HG02840 (cell line): ENCODE data around the gene CES2.

Experiments
- ATAC-seq: cut with Tn5 transposase; IDR thresholded peaks from one replicate; pipeline ENCODE4 v1.9.1; 2021; ENCODE audit warnings: mild to moderate bottlenecking, moderate library complexity, moderate number of reproducible peaks; ENCODE audit not compliant: unreplicated experiment, low FRiP score

CES2 gene

DNA sequence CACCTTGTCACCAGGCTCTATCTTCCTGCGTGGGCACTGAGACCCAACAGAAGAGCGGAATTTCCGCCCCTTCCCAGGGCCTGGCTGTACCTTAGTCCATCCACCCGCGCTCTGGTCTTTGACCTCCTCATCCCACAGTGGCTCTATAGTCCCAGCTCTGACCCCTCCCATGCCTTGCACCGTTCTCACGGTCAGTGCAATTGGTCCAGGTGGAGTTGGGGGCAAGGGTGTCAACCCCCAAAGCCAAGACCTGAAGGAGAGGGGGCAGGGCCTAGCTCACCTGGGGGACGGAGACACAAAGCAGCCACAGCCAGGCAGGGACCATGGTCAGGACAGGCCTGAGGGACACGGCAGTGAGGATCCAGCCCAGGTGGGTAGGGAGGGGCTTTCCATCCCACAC is 17.6 kb upstream of the CES2 start:
- no peak for ATAC-seq

DNA sequence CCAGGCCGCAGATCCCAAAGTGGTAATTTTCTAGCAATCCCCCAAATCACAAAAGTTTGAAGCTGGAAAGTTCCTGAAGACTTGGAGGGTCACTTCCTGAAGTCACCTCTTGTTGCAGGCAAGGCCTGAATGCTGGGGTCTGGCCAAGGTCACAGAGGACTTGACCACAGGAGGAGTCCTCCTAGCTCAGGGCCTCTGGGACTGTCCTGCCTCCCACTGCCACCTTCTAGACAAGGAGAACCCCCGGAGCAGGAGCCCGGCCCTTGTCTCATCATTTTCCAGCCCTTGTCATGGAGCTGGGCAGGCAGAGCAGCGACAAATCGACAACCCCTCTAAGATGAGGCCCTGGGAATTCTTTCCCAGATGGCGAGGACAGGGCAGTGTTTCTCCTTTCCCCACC is 17.0 kb upstream of the CES2 start:
- no peak for ATAC-seq

DNA sequence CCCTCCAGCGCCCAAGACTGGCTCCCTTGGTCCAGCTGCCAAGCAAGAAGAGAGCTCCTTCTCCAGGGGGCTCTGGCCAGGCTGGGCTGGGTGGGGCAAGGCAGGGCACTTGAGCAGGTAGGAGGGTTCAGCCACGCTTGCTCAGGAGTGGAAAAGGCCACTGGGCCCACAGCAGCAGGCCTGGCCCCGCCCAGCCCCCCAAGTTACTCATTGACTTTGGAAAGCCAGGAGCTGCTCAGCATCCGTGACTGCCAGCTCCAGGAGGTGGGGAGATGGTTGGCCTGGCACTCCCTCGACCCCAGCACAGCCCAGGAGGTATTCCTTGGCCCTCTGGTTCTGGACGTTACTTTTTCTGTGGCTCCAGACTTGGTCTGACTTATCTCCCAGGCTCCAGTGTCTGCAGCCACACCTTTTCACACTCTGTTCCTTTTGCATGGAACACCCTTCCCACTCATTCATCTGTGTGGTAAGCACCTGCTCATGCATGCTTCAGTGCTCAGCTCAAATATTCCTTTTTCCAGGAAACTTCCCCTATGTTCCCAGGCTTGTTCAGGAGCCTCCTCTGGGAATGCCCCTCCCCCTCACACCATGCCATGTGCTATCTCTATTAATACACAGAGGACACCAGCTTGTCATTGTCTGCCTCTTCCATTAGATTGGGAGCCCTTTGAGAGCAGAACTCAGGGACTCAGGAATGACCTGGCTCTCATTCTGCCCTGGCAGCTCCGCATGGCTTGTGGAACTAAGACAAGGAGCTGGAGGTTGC is 16.3 kb upstream of the CES2 start, which contains the start of gene CDH16:
Gene CDH16, minus strand, starts transcription at position 83 of the 766 bp plus-strand sequence. CDS start 820 bp downstream, outside the sequence.
- no peak for ATAC-seq

DNA sequence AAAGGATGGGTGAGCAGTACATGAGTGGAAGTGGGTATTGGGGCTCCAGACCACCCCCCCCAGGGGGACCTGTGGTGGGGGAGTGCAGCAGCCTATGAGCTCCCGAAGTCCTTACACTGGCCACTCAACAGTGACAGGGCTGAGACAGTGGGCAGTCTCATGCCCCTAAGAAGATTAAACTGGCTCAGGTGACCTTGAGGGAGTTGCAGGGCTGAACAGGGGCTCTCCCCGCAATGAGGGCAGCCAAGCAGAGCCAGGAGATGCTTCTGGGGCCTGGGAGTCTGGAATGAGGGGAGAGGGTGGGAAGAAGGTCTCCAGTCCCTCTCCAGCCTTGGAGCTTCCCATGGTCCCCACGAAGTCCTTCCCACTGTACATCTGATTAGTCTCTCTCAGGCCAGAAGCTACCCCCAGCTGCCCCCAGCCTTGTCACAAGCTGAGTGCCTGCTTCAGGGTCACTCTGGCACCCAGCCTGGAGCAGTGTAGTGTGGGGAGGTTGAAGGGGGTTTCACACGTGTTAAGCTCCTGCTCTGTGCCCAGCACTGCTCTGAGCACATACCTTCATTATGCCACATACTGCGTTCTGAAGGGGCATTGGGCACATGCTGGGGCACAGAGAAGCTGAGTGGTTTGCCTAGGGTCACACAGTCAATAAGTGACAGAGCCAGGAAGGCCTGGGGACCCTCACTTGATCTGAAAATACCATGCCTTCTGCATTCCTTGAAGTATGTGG is 15.6 kb upstream of the CES2 start:
- ATAC-seq, result no peak

DNA sequence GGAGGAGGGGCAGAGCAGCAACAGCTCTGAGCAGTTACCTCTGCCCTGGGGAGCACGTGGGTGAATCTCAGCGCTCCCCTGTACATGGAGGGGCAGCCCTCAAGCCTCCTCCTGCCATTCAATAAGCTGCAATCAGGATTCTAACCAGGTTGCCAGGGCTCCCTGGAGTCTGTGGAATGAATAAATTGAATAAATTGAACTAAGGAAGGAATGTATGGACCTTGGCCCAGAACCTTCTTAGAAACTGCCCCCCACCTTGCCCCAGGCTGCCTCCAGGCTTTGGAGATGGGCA is 15.1 kb upstream of the CES2 start:
- ATAC-seq, result no peak

DNA sequence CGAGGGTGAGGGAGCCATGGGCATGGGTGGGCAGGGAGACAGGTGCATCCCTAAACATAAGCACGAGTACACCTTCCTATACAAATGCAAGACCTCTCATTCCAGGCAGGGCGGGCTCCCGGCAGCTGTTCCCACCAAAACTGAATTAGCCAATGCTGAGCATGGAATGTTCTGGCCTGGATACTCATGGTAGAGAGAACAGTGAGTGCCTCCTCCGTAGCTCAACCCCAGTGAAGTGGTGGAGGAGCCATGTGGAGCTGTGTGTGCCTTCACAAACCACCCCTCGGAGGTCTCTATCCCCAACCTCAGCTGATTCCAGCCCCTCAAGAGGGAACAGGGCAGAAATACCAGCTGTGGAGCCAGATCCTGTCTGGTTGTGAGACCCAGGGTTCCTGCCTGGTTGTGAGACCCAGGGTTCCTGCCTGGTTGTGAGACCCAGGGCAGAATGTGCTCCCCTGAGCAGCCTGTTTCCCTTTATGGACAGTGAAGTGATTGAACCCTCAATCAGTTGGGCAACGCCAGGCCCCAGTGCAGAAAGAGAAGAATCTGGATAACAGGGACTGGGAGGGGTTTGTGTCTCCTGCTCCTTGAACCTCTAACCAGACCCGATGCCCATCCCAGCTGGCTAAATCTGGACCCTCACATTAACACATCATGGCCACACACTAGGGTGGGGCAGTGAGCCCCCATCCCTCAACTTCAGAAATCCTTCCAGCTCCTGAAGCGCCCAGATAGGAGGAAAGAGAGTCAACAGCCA is 14.2 kb upstream of the CES2 start:
- no peak for ATAC-seq

DNA sequence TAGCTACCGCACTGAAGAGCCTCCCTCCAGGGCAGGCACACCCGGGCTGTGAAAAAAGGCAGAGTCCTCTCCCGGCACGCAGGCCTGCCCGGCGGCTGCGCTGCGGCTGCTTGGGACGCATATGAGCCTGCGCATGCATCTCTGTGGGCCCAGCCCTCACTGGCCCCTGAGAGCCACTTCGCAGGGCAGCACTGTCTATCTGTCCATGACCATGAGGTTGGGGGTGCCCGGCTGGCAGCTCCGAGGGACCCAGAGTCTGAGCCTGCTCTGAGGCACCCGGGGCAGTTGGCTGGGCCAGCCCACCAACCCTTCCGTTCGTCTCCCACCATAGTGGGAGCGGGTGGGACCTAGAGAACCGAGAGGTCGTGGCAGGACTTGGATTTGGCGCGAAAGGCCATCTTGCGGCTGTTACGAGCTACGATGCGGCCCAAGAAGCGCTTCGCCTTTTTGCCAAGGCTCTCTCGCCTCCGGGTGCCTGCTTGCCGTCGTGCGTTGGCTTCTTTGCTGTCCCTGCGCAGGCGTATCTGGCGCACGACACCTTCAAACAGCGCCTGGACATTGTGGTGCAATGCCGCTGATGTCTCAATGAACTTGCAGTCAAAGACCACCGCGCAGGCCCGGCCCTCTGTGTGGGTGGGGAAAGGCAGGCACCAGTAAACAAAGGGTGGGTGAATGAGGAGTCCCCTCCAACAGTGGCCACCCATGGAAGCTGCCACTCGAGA is 13.4 kb upstream of the CES2 start:
- no peak for ATAC-seq

DNA sequence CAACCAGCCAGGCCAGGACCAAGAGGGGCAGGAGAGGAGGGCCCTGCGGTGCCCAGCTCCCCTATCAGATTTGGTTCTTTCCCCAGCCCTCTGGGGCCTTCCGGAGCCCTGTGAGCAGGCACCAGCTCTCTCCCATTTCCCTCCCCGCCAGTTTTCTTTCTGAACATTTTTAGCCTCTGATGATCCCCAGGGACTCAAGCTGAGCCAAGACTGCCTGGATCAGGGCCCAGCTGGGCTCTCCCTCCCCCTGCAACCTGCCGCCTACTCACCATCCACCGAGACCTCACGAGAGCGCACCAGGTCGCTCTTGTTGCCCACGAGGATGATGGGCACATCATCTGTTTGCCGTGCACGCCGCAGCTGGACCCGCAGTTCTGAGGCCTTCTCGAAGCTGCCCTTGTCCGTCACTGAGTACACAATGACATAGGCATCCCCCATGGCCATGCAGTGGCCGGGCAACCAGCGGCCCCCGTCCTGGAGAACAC is 12.0 kb upstream of the CES2 start:
- ATAC-seq, result no peak

DNA sequence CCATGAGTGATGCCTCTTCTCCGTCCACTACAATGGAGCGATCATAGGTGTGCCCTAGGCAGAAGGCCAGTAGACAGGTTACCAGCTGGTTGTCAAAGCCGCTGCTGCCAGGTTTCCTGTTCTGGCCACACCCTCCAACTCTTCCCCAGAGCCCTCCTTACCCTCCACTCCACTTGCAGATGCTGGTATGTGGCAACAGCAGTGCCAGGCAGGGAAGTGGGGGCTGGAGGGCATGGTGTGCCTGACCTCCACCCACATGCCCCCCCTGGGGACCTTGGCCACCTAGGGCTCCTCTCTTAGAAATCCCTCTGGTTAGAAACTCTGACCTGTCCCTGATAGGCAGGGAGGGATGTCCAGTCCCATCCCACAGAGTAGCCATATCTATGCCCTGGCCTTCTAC is 11.4 kb upstream of the CES2 start:
- no peak for ATAC-seq

DNA sequence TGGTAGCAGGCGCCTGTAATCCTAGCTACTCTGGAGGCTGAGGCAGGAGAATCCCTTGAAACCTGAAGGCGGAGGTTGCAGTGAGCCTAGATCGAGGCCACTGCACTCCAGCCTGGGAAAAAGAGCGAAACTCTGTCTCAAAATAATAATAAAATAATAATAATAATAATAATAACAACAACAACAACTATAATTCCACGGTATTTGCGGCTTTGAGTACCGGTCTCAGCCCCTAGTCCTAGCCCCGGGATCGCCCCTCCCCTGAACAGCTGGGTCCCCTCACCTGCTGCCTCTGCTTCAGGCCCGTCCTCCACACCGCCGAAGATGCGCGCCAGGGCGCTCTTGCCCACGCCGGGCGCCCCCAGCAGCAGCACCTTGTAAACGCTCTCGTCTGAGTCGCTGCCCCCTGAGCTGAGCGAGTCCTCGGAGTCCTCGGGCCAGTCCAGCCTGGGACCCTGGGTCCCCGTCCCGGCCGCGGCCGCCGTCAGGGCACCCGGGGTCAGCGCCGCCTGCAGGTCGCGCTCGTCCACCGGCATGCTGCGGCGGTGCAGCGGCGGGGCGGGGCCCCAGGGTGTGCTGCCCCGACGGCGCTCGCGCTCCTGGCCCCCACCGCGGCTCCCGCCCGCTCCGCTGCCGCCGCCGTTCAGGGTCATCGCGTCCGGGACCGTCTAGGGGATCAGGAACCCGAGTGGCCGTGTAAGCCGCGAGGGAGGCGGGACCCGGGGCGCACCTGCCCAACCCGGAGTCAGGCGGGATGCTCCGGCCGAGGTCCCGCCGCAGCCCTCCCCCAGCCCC is 10.6 kb upstream of the CES2 start:
- no peak for ATAC-seq

DNA sequence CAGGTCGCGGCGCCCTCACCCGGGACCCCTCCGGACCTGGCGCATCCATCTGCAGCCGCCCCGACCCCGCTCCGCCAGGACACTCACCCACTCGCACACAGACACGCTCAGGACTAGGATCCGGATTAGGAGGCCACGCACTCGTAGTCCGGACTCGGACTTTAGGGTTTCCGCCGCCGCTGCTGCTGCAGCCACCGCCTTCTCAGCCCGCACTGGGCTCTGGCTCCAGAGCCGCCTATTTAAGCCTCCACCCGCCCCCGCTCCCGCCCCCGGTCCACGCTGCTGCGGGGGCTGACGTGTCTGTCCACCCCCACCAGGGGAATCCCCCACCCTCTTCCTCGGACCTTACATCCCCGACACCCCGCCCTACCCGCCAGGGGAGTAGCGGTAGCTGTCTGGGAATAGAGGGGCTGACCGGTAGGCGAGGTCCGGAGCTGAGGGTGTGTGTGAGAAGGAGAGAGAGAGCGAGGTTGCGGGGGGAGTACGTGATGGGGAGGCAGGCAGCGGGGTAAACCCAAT is 9.9 kb upstream of the CES2 start, which contains the start of gene RRAD:
Gene RRAD, minus strand, starts transcription at position 214 of the 519 bp plus-strand sequence. CDS start 356 bp downstream, outside the sequence.
- no peak for ATAC-seq

DNA sequence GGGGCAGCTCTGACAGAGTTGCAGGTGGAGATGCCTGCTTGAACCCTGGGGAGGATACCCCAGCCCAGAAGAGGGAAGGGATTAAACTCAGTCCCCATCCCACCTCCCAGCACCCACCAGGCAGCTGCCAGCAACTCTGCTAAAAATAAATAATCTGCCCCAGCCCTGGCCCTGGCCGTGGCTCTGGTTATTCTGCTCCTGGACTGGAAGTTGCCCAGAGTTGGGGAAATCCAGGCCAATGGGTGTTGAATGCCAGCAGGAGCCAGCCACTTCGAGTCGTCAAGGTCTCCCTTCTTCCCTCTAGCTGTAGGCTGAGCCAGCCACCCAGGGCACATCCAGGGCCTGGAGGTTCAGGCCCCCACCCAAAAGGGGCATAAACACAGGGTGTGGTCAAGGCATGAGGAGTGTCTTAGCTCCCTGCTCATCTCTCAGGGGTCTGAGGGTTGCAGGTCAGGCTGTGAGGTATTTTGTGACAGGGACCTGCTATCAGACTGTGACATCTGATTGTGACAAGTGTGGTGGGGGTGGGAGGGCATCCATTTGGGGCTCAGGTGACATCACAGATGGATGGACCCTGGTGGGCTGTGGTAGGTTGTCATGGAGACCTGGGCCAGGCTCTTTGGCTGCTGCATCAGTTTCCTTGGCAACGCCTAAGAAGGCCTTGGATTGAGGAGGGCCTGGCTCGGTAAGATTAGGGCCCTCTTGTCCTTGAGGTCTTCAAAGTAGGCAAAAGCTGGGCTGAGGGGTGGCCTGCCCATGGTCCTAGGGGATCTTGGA is 9.0 kb upstream of the CES2 start:
- no peak for ATAC-seq

DNA sequence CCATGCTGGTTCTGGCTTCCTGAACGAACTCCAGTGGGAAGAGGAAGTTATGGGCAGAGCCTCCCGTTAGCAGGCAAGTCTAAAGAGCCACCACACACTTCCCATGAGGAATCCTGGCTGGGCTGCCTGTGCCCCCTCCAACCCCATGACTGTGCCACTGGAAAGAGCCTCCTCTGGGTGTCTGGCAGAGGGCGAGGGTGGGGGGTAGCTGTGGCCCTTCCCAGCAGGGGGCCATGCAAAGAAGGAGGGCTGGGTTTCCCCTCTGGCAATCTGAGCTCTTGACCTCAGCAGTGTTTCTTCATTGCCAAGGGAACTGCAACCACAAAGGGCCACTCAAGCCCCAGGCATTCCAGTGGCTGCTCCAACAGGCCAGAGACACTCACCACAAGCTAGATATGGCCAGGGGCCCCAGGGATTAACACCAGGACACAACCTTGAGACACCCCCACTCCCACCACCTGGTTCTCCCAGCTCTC is 8.3 kb upstream of the CES2 start:
- no peak for ATAC-seq

DNA sequence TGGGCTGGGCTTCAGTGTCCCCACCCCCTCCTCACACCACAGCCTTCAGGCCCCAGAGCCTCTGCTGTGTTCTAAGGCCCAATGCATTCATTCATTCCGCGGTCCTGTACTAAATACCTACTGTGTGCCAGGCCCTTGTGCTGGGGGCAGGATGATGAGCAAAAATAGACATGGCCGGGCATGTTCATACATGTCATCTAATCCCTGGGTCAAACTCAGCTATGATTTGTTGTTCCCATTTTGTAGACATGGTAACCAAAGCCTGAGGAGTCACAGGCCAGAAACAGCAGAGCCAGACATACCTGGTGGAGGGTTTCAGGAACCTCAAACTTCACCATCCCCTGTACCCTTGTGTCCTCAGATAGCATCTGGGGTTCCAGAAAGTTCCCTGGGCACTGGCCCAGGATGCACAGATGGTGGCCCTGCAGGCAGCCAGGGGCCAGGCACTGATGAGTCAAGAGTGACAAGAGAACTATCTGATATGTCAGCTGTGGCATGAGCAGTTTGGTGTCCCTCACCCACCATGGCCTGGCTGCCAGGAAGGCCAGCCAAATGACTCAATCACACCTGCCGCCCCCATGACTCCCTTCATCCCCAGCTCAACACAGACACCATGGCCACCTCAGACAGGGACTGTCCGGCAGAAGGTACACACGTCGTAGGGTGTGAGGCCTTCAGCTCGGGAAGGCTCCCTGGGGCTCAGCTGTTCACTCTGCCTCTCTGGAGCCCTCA is 7.2 kb upstream of the CES2 start:
- no peak for ATAC-seq

DNA sequence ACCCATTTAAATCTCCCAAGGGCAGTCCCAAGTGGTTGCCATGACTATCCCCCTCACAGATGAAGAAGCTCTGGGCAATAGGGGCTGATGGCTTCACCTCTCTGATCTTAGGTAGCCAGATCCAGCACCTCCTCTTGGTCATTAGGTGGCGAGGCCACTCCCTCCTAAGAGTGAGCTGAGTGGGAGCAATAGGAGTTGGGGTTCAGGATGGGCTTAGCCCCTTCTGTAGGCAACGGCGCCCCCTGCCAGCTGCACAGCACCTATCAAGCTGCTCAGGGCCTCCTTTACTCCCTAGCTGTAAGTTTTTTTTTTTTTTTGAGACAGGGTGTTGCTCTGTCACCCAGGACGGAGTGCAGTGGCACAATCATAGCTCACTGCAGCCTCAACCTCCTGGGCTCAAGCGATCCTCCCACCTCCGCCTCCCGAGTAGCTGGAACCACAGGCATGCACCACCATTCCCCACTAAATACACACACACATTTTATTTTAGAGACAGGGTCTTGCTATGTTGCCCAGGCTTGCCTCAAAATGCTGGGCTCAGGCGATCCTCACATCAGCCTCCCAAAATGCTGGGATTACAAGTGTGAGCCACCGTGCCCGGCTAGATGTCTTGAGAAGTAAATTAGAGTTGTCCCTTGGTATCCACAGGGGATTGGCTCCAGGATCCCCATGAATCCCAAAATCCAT is 6.5 kb upstream of the CES2 start:
- ATAC-seq, result no peak

DNA sequence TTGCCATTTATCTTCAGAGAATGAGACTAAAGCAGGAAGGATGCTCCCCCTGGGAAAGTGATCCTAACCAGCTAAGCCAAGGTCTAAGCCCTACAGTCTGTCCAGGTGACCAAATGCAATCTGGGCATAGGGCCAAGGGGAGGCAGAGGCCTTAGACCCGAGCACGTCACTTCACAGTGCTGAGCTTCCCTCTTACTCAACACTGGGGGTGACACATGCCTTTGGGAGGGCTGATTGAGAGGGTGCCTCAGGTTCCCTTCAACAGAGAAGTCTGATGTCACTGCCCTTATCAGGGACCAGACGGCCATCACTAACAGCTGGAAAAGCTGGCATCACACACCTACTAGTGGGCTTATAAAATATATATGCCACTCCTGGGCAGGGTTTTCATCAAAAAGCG is 5.1 kb upstream of the CES2 start:
- no peak for ATAC-seq

DNA sequence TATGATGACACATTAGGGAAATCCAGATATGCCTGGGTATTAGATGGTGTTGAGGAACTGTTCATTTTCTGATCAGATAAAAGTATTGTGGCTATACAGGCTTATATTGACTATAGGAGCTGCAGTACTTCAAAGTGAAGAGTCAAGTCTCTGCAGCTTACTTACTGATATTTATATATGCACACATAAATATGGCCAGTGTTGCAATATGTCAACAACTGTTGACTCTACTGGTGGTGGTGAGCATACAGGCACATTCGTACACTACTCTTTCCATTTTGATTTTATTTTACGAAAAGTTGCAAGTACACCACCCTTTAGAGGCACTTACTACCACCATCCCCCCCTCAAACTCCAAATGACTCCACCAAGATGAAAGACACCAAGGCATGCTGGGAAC is 3.7 kb upstream of the CES2 start:
- no peak for ATAC-seq
